Measurements from ENCODE around the gene DOCK9. TPM values are rescaled to one million over a fixed set of nuclear protein-coding genes. Genes with fewer than 3 reads are reported as not detected.

The DOCK9 gene
- total and polyA plus RNA-seq, 2 experiments from 2014 or later = 8.5 to 57.7 TPM

- TF ChIP-seq CTCF (conservative IDR thresholded peaks at IDR 0.05; ENCODE audit: low read depth in 2 of 2) = no peak
- no peak for TF ChIP-seq ZNF114 (CRISPR knock-in tag; IDR thresholded peaks at IDR 0.05)
- no peak for TF ChIP-seq STAT1 (IDR thresholded peaks at IDR 0.05; ENCODE audit: unreplicated experiment)
- TF ChIP-seq NANOG (IDR thresholded peaks at IDR 0.05; ENCODE audit: borderline replicate concordance) = no peak
Observed at GRCh38 chr13:98942997-98943396, 34.9 kb downstream of the DOCK9 start (continued).

GRCh38 chr13:98942485-98942884, 35.4 kb downstream of the DOCK9 start:
- Histone ChIP-seq H2AFZ (no peak overlapping the region), H3K36me3 (ENCODE audit: insufficient read depth) (no peaks in the 10 kb centered on the region), H3K4me2 (no peak overlapping the region), H4K20me1 (replicated peaks; ENCODE audit: insufficient read depth) (no peaks in the 10 kb centered on the region), H3K4me3 (no peak overlapping the region), H3F3A (replicated peaks; ENCODE audit: low read depth) (no peaks in the 10 kb centered on the region), H3K4me1 (ENCODE audit: insufficient read depth) (peaks cover 25% of the 10 kb centered on the region), H3K27ac (ENCODE audit: low read depth) (no peak overlapping the region), H3K79me2 (replicated peaks; ENCODE audit: insufficient read depth) (no peaks in the 10 kb centered on the region), H3K27me3 (ENCODE audit: insufficient read depth) (no peaks in the 10 kb centered on the region), H3K9me2 (ENCODE audit: insufficient read depth) (0 out of 2 replicates have a peak, but pooled peaks cover 3% of the 10 kb centered on the region)
- Mint-ChIP-seq H3K27me3 (ENCODE audit: insufficient read depth, low read depth, poor library complexity) (no peaks in the 10 kb centered on the region), H3K36me3 (ENCODE audit: low read depth) (no peaks in the 10 kb centered on the region), H3K27ac (no peak overlapping the region), H3K9me3 (no peaks in the 10 kb centered on the region), H3K4me3 (no peak overlapping the region), H3K4me1 (peaks cover 46% of the 10 kb centered on the region)
- no peak for DNase-seq (ENCODE audit: low spot score)
- ATAC-seq = no peak
- no peak for TF ChIP-seq ETS1 (IDR thresholded peaks at IDR 0.05)
- no peak for TF ChIP-seq ZNF462 (CRISPR knock-in tag; IDR thresholded peaks at IDR 0.05)
- no peak for TF ChIP-seq EZH2 (IDR thresholded peaks at IDR 0.05; ENCODE audit: low read depth, unreplicated experiment)
- no peak for TF ChIP-seq CTCF (conservative IDR thresholded peaks at IDR 0.05; ENCODE audit: low read depth in 2 of 2)
- no peak for TF ChIP-seq CREB1 (CRISPR knock-in tag; IDR thresholded peaks at IDR 0.05; ENCODE audit: low read depth)
- no peak for TF ChIP-seq ZNF114 (CRISPR knock-in tag; IDR thresholded peaks at IDR 0.05)
- no peak for TF ChIP-seq ZNF331 (CRISPR knock-in tag; IDR thresholded peaks at IDR 0.05; ENCODE audit: low read depth)
- TF ChIP-seq STAT1 (IDR thresholded peaks at IDR 0.05; ENCODE audit: unreplicated experiment) = no peak
- TF ChIP-seq EZH2phosphoT487 (IDR thresholded peaks at IDR 0.05; ENCODE audit: unreplicated experiment) = no peak
